ENCODE results near the gene FBXO3.
"Not testable (repeated sequence)": the region's sequence is repeated elsewhere in the genome, so short reads cannot be mapped to it uniquely, and the experiment has no call there.

Gene FBXO3

GRCh38 chr11:33770236-33770635 lies 4.1 kb downstream of the FBXO3 start:
- DNase-seq = no peak

- no peak for DNase-seq
Measured at GRCh38 chr11:33769542-33769941, 4.8 kb downstream of the FBXO3 start.

GRCh38 chr11:33767624-33768023 lies 6.7 kb downstream of the FBXO3 start:
- no peak for DNase-seq

- DNase-seq = no peak
Measured at GRCh38 chr11:33766085-33766484, 8.2 kb downstream of the FBXO3 start.

GRCh38 chr11:33761471-33761870 lies 12.8 kb downstream of the FBXO3 start:
- no peak for DNase-seq

- no peak for DNase-seq
Measured at GRCh38 chr11:33753304-33753967, 20.9 kb downstream of the FBXO3 start.

- no peak for DNase-seq
Measured at GRCh38 chr11:33751878-33752277, 22.4 kb downstream of the FBXO3 start.

- DNase-seq = no peak
Measured at GRCh38 chr11:33747979-33748378, 26.3 kb downstream of the FBXO3 start.

GRCh38 chr11:33743291-33743690 lies 31.0 kb downstream of the FBXO3 start:
- no peak for DNase-seq

GRCh38 chr11:33742249-33742851 lies 32.0 kb downstream of the FBXO3 start:
- no peak for DNase-seq

- DNase-seq = no peak
Measured at GRCh38 chr11:33741806-33742205, 32.5 kb downstream of the FBXO3 start.

- DNase-seq = no peak
Measured at GRCh38 chr11:33737362-33737821, 36.9 kb downstream of the FBXO3 start.

- peak; percentile 82 for DNase-seq
Measured at GRCh38 chr11:33736148-33736812, 38.0 kb downstream of the FBXO3 start, which contains the start of gene CD59. TSS of gene CD59 (minus strand) at chr11:33736423. CDS start at chr11:33722445, 13,978 bp downstream.

- DNase-seq = no peak
Measured at GRCh38 chr11:33735271-33736147, 38.8 kb downstream of the FBXO3 start.

- DNase-seq = no peak
Measured at GRCh38 chr11:33734441-33735270, 39.7 kb downstream of the FBXO3 start.

GRCh38 chr11:33733980-33734379 lies 40.3 kb downstream of the FBXO3 start:
- no peak for DNase-seq

GRCh38 chr11:33731723-33732531 lies 42.4 kb downstream of the FBXO3 start:
- DNase-seq = no peak

GRCh38 chr11:33730716-33731115 lies 43.6 kb downstream of the FBXO3 start:
- no peak for DNase-seq

GRCh38 chr11:33729072-33729664 lies 45.2 kb downstream of the FBXO3 start:
- DNase-seq = not testable (repeated sequence)

GRCh38 chr11:33727539-33727938 lies 46.8 kb downstream of the FBXO3 start:
- not testable (repeated sequence) for DNase-seq

GRCh38 chr11:33725496-33725895 lies 48.8 kb downstream of the FBXO3 start:
- DNase-seq = no peak
